ENCODE data around the gene WNK2.

- TF ChIP-seq CTCF (IDR thresholded peaks at IDR 0.05), result no peak
- no peak for TF ChIP-seq POLR2AphosphoS5 (IDR thresholded peaks at IDR 0.05)
These were observed 63.3 kb downstream of the WNK2 start for GRCh38 chr9:93247099-93247865.

Measured in esophagus muscularis mucosa (tissue), 3 donors.